Endodermal cell (in vitro differentiated cells): Measurements from ENCODE around the gene ASCL2. TPM values are rescaled to one million over a fixed set of nuclear protein-coding genes. Genes with fewer than 3 reads are reported as not detected.
A peak's percentile ranks its signal among the peaks of the same experiment; 100 is the strongest.

Experiments
- DNase-seq: peaks from one replicate; pipeline ENCODE4 v3.0.0-alpha.2; 2017
- H3K27ac ChIP-seq: 2 replicates; pipeline ENCODE4 v1.5.1; 2013; ENCODE audit warnings: mild to moderate bottlenecking, low read depth, low read length, moderate library complexity
- H3K27me3 ChIP-seq: 2 replicates; pipeline ENCODE4 v1.6.1; 2013; ENCODE audit warnings: mild to moderate bottlenecking, low read length, moderate library complexity; ENCODE audit not compliant: insufficient read depth, control insufficient read depth, poor library complexity, severe bottlenecking
- H3K36me3 ChIP-seq: 2 replicates; pipeline ENCODE4 v1.7.0; 2013; ENCODE audit warnings: mild to moderate bottlenecking, low read length, moderate library complexity; ENCODE audit not compliant: control insufficient read depth, insufficient read depth
- H3K4me1 ChIP-seq: one replicate; pipeline ENCODE4 v1.7.0; 2013; ENCODE audit warnings: low read length; ENCODE audit not compliant: control insufficient read depth, insufficient read depth
- H3K4me3 ChIP-seq: 2 replicates; pipeline ENCODE4 v1.5.1; 2013; ENCODE audit warnings: mild to moderate bottlenecking, low read length, moderate library complexity
- H3K9ac ChIP-seq: 2 replicates; pipeline ENCODE4 v1.6.1; 2013; ENCODE audit warnings: mild to moderate bottlenecking, low read length, moderate library complexity; ENCODE audit not compliant: poor library complexity, severe bottlenecking; ENCODE audit errors: extremely low read depth
- H3K9me3 ChIP-seq: 2 replicates; pipeline ENCODE4 v1.6.1; 2013; ENCODE audit warnings: mild to moderate bottlenecking, low read length, moderate library complexity; ENCODE audit not compliant: control insufficient read depth
- H3K27ac Mint-ChIP-seq: 2 replicates; pipeline ENCODE4 v1.8.0; 2020; ENCODE audit warnings: mixed read lengths
- H3K27me3 Mint-ChIP-seq: 2 replicates; pipeline ENCODE4 v1.8.0; 2021; ENCODE audit warnings: mild to moderate bottlenecking, mixed read lengths; ENCODE audit not compliant: insufficient read depth
- H3K36me3 Mint-ChIP-seq: 2 replicates; pipeline ENCODE4 v1.8.0; 2020; ENCODE audit warnings: low read depth, mixed read lengths
- H3K4me1 Mint-ChIP-seq: 2 replicates; pipeline ENCODE4 v1.8.0; 2020; ENCODE audit warnings: mixed read lengths
- H3K4me3 Mint-ChIP-seq: 2 replicates; pipeline ENCODE4 v1.8.0; 2020; ENCODE audit warnings: mild to moderate bottlenecking, moderate library complexity, mixed read lengths
- H3K9me3 Mint-ChIP-seq: 2 replicates; pipeline ENCODE4 v1.8.0; 2020; ENCODE audit warnings: mild to moderate bottlenecking, mixed read lengths
- WGBS, 2 experiments: methylation state at CpG; one replicate each; pipeline versions ENCODE4 v1.1.5 to v1.1.7; 2013; ENCODE audit warnings: missing lambda C conversion rate in 2 of 2, mixed read lengths in 1 of 2; ENCODE audit not compliant: insufficient coverage in 1 of 2, insufficient read length in 1 of 2; 5-methylcytosine and 5-hydroxymethylcytosine counted together
- total RNA-seq, 2 donors: library from RNA; stranded (reverse); fragmentation: NEBNext Ultra II Directional in 1 of 2; extraction: Animal tissue kit (Norgen Biotek cat#: 25700) in 1 of 2; gene quantifications; 2 replicates in 1 of 2; 3 replicates in 1 of 2; pipeline ENCODE4 v1.2.1, GENCODE V29; 2021
- TF ChIP-seq, protein P1 (sequence below): fragments of 200-600 bp; sonication (generic); conservative IDR thresholded peaks from 2 replicates; pipeline ENCODE4 v1.5.0; 2021; ENCODE audit warnings: antibody characterized with exemption, mild to moderate bottlenecking

The ASCL2 gene
- total RNA-seq, 2 donors from 2014 or later: not detected

DNA sequence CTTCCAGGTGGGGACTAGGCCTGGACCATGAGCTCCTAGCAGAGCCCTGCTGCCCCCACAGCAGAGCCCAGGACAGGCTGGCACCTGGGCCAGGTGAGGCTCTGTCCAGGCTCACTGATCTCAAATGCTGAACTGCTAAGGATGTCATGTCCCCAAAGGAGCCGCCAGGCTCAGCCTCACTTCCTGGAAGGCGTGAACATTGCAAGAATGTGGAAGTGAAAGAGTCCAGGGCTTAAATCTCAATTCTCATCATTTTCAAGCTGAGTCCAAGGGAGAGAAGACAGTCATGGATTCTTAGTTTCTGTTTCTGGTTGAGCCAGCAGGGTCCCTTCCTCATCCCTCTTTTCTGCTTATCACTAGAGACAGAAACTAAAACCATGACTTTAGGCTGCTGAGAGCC, 5.0 kb downstream of the ASCL2 start:
- Mint-ChIP-seq H3K4me1 (no peaks in the 10 kb centered on the region), H3K9me3 (no peaks in the 10 kb centered on the region), H3K27ac (no peak overlapping the region), H3K36me3 (no peaks in the 10 kb centered on the region), H3K27me3 (peaks cover 60% of the 10 kb centered on the region), H3K4me3 (no peak overlapping the region)
- DNase-seq: peak; percentile 26
- Histone ChIP-seq H3K9me3 (no peaks in the 10 kb centered on the region), H3K27ac (no peak overlapping the region), H3K4me3 (no peak overlapping the region), H3K4me1 (no peaks in the 10 kb centered on the region), H3K9ac (no peak overlapping the region), H3K27me3 (peaks cover 61% of the 10 kb centered on the region), H3K36me3 (no peaks in the 10 kb centered on the region)
- WGBS, 2 experiments: 97 to 100% methylated on average over 2 of the region's 2 CpGs
- TF ChIP-seq, protein P1, sequence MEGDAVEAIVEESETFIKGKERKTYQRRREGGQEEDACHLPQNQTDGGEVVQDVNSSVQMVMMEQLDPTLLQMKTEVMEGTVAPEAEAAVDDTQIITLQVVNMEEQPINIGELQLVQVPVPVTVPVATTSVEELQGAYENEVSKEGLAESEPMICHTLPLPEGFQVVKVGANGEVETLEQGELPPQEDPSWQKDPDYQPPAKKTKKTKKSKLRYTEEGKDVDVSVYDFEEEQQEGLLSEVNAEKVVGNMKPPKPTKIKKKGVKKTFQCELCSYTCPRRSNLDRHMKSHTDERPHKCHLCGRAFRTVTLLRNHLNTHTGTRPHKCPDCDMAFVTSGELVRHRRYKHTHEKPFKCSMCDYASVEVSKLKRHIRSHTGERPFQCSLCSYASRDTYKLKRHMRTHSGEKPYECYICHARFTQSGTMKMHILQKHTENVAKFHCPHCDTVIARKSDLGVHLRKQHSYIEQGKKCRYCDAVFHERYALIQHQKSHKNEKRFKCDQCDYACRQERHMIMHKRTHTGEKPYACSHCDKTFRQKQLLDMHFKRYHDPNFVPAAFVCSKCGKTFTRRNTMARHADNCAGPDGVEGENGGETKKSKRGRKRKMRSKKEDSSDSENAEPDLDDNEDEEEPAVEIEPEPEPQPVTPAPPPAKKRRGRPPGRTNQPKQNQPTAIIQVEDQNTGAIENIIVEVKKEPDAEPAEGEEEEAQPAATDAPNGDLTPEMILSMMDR: no peak

DNA sequence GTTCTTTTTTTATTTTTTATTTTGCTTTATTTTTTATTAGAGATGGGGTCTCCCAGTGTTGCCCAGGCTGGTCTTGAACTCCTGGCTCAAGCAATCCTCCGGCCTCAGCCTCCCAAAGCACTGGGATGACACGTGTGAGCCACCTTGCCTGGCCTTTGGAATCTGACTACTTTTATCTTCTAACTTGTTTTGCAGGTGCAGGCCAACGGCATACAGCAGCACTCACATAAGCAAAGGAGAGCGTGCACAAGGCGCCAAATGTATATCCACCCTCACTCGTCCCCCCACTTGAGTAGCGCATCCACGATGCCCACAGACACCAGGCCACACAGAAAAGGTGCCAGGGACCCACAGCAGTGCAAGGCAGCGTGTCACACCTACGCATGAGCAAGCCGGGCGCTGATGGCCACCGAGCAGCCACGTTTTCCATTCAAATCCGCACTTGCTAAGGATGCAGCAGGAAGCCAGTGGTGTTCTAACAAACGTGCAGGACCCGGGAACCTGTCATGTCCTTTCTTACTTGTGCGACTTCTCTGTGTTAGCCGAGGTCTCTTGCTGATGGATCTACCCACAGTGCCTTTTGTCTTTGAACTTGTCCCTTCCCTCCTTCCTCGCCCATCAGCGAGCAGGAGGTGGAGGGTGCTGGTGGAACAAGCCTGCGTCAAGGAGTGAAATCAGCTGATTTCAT, 5.9 kb downstream of the ASCL2 start:
- Histone ChIP-seq H3K27ac (no peak overlapping the region), H3K4me3 (no peak overlapping the region), H3K27me3 (peaks cover 52% of the 10 kb centered on the region), H3K36me3 (no peaks in the 10 kb centered on the region), H3K9me3 (no peaks in the 10 kb centered on the region), H3K9ac (no peak overlapping the region), H3K4me1 (no peaks in the 10 kb centered on the region)
- WGBS, 2 experiments: 92 to 93% methylated on average over 20 to 22 of the region's 22 CpGs
- H3K27ac Mint-ChIP-seq: no peak overlapping the region
- H3K27me3 Mint-ChIP-seq: peaks cover 57% of the 10 kb centered on the region
- no peaks in the 10 kb centered on the region for H3K4me1 Mint-ChIP-seq
- no peaks in the 10 kb centered on the region for H3K9me3 Mint-ChIP-seq
- no peak for DNase-seq
- TF ChIP-seq, protein P1: no peak
- H3K36me3 Mint-ChIP-seq: no peaks in the 10 kb centered on the region
- no peak overlapping the region for H3K4me3 Mint-ChIP-seq

DNA sequence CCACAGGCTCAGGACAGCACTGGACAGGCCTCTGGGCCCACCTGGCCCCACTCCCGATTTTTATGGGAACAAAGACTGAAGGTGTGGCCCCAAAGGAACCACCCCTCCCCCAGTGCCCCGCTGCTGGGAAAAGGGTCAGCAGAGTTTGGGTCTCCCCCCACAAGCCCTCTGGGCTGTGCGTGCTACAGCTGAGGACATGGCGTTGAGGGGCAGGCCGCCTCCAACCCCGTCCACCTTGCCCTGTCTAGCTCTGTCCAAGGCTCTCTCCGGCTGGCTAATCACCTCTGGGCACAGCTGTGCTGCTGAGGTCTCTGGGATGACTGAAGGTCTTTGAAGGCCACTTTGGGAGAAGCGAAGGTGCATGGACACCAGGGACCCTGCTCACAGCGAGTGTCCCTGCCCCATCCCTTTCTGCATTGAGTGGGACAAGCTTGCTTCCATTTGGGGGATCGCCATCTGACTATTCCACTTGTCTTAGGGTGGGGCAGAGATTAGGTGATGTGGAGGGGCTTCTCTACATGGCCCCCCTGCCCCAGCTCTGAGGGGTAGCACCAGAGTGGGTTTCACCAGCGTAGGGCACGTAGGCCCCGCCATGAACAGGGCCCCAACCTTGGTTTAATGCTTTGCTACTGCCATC, 6.5 kb downstream of the ASCL2 start:
- H3K36me3 ChIP-seq: no peaks in the 10 kb centered on the region
- Mint-ChIP-seq H3K27me3 (peaks cover 55% of the 10 kb centered on the region), H3K36me3 (no peaks in the 10 kb centered on the region), H3K4me3 (no peak overlapping the region), H3K9me3 (no peaks in the 10 kb centered on the region), H3K27ac (no peak overlapping the region), H3K4me1 (no peaks in the 10 kb centered on the region)
- H3K9ac ChIP-seq: no peak overlapping the region
- no peaks in the 10 kb centered on the region for H3K4me1 ChIP-seq
- no peak overlapping the region for H3K4me3 ChIP-seq
- WGBS, 2 experiments: 88 to 97% methylated on average over 7 to 13 of the region's 13 CpGs
- no peak overlapping the region for H3K27ac ChIP-seq
- H3K9me3 ChIP-seq: no peaks in the 10 kb centered on the region
- peak; percentile 24 for DNase-seq
- H3K27me3 ChIP-seq: peaks cover 45% of the 10 kb centered on the region
- TF ChIP-seq, protein P1: no peak
